Stimulated activated CD8-positive, alpha-beta memory T cell treated with anti-CD3 and anti-CD28 coated beads, Interleukin-7, amount 100 ng/mL, for 1 hour (primary cell): ENCODE measurements around the gene PCGF3.

Experiments used
- DNase-seq, 2 donors: peaks; one replicate each; pipeline ENCODE4 v3.0.0-alpha.2; 2020; ENCODE audit warnings: low read depth in 2 of 2

PCGF3 gene

DNA sequence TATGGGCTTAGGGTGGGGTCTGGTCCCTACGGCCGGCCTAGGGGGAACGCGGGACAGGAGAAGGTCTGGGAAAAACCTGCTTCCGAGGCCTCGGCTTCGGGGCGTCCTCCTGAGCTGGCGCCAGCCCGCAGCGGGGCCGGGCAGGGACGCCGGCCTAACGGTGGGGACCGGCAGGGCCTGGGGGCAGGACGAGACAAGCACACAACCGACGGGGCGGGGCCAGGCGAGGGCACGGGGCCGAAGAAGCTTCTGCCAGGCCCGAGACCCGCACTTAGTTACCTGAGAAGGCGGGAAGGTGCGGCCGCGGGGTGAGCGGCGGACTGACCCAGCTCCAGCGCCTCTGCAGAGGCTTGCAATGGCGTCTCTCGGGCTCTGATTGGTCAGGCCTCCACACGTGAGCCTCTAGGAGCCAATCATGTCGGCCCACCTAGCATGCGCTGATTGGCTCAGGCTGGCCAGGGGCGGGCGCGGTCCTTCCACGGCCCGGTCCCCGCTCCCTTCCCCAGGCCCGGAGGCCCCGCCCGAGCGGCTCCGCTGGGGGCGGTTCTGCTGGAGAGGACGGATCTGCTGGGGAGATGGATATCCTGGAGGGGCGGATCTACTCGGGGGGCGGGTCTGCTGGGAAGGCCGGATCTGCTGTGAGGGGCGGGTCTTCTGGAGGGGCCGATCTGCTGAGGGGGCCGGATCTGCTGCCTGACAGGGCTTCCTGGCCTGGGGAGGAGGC is 76.0 kb downstream of the PCGF3 start:
- peak; percentile 95 to 97 for DNase-seq

DNA sequence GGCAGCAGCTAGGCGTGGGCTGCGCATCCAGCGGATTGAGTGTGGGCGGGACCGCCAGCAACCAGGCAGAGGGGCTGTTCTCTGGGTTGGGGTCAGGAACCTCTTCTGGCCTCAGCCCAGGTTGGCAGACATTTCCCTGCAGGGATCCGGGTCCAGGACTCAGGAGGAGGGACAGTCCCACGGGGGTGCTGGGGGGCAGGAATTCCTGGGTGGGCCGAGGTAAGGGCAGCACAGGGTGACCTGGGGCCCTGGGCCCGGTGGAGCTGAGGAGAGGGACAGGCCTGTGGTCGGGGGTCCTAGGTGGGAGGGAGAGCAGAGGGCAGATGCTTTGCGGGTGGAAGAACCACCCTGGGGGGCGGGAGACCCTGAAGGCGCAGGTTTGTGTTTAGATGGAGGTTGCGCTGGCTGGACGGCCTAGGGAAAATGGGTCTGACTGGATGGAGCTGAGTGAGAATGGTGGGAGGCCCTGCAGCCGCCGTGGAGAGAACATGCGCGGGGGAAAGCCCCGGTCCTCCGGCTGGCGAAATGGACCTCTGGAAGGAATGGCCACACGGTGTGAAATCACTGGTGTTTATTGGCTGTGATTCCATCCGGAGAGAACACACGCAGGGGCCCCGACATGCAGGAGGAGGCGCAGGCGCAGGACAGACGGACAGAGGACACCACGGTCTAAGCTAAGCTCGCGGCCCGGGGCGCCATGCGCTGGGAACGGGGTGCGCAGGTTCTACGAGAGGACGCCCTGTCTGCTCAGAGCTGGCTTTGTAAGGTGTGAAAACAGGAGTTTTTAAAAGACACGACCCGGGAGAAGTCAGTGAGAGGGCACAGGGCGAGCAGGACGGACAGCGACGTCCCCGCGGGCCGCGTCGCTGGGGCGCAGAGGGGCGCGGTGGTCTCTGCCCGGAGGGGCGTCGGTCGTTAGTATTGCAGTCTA is 79.0 kb downstream of the PCGF3 start:
- no peak for DNase-seq

DNA sequence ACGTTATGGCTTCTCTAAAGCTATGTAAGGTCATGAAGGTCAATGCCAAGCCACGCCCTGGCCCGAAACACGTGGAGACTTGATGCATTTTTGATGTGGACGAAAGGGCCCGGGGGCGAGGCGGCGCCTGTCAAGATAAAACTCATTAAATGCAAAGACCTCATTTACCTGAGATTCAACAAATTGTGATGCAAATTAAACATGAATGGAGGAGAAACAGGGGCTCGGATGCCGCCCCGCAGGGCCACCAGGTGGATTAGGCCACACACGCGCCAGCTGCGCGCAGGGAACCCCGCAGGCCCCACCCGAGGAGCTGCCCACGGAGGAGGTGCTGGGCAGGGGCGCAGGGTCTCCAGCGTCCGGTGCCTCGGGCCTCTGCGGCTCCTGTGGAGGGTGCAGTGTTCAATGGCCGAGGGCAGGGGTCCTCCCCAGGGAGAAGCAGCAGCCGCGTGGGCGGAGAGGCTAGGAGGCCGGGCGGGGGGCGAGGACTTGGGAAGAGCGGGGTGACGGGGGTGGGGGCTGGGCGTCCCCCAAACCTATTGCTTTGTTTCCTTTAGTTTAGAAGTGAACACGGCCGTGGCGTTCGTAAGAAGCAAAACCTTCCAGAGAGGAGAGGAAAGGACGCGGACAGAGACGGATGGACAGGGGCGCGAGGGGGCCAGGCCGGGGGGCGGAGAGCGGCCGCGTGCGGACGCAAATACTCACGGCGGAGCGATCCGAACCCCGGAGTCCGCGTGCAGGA is 79.9 kb downstream of the PCGF3 start:
- no peak for DNase-seq

DNA sequence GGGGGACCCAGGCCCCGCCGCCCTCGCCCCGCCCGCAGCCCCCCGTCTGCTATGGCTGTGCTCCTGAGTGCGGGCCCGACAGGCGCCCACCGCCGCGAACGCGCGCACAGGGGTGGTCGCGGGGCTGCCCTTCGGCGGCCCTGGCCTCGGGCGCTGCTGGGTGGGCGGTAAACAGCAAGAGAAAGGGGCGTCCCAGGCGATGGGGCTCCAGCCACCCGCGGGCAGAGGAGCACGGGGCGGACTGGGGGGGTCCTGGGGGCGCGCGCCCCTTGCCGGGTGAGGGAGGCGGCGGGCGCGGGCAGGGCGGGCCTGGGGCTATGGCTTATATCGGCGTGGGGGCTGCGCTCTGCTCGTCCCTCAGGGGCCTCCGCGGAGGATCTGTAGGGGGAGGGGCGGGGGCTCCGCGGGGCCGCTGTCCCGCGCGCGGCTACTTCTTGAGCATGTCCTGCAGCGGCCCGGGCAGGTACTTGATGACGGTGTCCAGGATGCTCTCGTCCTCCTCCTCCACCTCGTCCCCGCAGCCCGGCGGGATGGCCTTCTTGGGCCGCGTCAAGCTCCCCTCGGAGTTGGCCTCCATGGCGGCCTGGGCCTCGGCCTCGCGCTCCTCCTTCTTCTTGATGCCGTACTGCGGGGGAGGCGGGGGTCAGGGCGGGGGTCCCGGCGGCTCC is 80.6 kb downstream of the PCGF3 start:
- no peak for DNase-seq

DNA sequence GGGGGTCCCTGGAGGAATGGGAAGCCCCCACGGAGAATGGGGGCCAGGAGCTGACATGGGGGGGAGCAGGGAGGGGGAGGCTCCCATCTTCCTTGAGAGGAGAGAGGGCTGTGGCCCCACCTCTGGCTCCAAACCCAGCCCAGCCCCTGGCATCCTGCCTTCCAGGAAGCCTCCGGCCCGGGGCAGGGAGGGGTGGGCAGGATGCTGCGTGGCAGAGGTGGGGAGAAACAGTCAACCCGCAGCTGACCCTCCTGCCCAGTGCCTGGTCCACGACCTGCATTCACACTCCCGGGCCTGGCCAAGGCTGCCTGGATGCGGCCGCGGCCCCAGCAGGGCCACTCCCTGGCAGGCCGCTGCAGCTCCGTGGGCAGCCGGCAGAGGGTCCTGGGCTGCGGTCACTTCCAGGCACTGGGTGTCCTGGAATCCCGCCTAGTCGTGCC is 81.2 kb downstream of the PCGF3 start:
- DNase-seq = no peak

DNA sequence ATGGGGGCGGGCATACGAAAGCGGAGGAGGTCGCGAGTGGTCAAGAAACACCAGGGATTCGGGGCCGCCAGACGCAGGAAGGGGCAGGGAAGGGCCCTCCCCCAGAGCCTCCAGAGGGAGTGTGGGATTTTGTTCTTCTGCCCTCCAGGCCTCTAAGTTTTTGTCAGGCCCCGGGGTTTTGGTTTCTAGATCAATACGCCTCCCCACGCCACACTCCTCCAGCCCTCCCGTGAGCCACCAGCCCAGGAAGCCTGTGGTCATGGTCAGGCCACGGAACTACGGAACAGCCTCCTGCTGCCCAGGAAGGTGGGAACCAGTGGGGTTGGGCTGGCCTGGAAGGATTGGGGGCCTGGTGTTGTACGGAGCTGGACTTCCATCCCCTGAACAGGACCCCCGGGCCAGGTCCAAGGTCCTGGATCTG is 81.9 kb downstream of the PCGF3 start:
- DNase-seq = no peak

DNA sequence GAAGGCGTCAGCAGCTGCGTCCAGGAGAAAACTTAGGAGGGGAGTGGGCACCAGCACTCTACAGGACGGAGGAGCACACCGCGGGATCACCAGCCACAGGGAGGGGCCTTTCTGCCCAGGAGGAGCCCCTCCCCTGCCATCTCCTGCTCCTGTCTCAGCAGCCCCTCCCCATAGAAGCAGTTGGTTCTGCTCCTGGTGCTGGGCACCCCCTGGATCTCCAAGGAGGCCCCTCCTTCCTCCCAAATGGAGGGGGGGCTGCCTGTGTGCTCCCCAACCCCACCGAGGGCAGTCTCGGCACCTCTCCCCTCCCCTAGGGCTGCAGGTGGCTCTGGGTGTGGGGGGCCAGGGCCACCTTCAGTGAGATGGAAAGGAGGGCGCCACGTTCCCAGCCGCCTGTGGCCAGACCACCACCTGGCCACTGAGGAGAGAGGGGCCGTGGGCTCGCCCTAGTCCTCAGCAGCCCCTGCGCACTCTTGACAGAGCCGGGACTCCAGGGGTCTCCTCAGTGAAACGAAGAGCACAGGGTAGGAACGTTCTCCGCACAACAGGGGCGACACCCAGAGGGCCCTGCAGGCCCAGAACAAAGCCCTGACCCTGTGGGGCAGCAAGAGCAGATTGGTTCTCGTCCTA is 82.5 kb downstream of the PCGF3 start:
- no peak for DNase-seq

DNA sequence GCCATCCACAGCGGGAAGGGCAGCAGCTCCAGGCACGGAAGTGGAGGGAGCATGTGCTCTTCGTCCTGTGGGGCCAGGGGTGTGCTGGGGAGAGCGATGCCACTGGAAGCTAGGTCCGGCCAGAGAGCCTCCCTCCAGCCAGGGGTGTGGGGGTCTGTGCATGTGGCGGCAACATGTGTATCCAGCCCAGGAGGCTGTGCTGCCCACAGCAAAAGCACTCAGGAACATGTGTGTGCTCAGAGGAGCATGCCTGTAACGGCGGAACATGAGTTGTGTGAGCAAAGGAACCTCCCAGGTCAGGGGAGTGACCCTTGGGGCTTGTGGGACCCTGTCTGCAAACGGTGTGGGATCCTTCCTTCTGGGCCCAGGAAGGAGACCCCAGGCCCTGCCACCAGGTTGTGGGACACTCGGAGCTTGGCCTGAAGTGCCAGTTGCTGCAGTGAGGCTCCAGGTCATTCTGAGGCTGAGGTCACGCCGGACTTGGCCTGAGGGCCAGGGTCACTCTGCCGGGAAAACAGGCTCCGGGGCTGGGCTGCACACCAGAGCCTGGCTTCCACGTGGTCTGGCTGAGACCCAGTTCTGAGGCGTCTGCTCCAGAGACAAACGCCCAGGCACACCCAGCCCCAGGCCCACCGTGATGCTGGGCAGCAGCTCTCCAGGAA is 83.1 kb downstream of the PCGF3 start:
- DNase-seq = no peak

DNA sequence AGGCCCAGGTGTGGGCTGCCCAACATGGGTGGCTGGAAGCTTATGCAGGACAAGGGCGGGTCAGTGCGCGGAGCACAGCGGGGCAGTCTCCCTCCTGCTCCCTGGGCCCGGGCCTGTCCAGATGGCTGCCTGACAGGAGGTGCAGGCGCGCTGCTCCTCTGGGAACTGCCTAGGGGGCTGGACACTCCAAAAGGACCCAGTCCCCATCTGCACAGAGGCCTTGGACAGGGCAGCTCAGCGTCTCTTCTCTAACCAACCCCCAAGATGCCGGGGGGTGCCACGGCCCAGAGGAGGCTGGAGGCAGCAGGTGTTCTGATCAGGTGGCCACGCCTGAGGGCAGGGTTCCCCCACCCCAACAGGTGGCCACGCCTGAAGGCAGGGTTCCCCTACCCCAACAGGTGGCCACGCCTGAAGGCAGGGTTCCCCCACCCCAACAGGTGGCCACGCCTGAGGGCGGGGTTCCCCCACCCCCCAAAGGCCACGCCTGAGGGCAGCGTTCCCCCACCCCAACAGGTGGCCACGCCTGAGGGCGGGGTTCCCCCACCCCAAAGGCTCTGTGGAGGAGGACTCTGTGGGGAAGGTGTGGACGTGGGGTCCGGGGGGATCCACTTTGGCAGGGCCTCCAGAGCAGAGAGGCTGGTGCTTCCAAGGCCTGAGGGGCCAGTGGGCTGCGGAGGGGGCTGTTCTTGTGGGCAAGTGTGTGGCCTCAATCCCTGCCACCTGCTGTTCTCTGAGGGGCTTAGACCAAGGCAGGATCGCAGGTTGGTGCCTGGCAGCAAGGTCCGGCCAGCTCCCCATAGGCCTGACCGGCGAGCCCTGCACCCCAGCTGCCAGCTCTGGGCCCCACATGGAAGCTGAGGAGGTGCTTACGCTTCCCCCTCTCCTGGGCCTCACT is 84.2 kb downstream of the PCGF3 start:
- no peak for DNase-seq

DNA sequence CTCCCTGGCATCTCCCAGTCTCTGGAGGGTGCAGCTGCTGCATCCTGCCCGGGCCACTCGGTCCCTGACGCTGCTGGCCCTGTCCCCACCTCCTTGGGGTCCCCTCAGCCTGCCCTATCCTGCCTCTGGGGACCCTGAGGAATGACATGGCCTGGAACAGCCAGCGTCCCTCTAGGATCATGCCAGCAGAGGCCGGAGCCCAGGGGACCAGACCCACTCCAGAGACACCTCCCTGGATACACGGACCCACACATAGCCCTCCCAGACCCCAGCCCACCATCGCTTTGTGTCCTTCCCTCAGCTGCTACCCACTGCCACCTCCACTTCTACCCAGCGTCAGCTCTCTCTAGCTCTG is 84.8 kb downstream of the PCGF3 start:
- no peak for DNase-seq

DNA sequence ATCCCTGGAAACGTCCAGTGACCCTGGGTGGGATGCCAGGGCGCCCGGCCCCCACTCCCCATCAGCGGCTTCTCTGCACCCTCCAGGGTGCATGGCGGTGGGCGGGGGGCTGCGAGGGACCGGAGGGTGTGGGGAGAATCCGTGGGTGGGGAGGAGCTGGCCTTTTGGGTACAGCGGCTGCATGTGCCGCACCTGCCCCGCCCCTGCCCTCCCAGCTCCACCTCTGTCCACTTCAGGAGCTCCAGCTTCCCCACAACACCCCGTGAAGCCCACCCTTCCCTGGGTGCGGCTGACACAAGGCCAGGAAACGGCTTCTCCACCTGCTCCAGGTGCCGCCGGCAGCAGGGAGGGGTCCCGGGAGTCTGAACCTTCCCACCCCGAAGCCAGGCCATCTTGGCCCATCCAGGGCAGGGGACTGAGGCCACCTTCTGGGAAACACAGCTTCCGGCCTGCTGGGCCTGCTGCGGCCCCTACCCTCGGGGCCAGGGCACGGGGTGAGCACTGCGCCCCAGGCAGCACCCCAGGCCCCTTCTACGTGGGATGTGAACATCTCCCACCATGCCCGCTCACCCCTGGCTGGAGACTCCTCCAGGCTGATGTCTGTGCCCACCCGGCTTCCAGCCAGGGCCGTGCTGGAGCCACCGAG is 85.7 kb downstream of the PCGF3 start:
- DNase-seq = no peak

DNA sequence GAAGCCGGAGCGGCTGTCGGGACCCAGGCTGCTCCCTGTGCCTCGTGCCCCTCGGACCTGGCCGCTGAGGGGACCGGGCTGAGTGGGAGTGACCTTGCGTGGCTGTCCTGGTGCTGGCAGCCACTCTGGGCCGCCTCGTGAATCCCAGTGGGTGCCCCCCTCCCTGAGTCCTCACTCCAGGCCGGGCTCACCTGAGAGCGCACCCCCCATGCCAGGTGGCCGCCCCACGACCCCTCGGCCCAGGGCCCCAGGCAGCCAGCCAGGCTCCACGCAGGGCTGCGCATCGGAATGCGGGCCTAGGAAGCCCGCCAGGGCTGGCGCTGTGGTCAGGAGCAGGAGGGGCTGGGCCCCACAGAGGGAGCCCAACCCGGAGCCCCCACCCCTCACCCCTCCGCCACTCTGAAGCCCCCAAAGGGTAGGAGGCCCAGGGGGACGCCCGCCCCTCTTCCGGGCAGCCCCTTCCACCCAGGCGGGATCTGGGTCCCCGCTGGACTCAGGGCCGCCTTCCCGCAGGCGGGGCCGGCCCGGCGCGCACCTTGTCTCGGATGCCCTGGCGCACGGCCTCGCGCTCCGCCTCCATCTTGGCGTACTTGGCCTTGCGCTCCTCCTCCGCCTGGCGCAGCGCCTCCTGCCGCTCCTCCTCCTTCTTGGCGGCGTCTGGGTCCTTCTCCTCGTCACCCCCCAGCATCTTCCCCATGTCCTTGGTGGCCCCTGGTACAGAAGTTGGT is 86.4 kb downstream of the PCGF3 start:
- DNase-seq = no peak

DNA sequence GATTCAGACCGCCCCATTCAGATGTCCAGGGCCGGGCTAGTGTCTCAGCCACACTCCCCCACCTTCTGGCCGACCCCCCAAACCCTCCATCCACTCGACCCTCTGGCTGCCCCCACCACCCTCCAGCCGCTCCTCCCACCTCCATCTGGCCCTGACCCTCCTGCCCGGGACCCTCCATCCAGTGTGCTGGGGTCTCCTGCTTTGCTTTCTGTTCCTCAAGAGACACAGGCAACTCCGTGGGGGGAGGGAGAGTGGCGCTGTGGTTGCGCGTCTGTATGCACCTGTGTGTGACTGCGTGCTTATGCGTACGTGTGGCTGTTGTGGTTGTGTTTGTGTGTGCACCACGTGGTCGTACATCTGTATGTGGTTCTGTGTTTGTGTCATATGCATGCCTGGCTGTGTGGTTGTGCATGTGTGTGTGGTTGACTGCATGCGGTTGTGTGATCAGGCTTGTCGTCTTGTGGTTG is 87.0 kb downstream of the PCGF3 start:
- DNase-seq = no peak

DNA sequence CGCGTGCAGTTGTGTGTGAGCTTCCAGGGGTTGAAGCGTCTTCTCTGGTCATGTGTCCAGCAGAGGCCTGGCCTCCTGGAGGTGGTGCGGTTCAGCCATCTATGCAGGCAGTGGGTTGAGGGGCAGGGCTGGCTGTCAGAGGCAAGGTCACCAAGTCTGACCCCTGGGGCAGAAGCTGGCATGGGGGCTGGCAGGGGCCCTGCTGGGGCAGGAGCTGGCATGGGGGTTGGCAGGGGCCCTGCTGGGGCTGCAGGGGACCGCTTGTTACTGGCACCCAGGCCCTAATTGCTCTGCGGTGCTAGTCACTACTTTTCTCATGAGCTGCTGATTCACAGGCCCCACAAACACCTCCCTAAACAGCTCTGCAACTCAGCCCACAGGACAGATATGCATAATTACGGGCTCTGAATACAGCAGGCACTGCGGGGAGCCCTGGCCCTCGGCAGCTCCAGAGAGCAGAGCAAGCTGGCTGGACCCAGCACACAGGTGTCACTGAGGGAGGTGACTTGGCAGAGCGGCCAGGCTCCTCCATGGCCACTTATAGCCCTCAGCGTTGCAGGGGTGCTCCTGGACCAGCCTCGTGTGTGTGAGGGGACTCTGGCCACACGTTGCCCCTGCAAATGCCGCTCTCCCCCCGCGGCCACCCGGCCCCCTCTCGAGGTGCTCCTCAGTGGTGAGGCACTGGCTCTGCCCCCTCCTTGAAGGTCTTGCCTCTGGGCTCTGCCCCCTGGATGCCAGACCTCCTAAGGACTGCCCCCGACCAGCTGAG is 87.6 kb downstream of the PCGF3 start:
- DNase-seq = no peak

DNA sequence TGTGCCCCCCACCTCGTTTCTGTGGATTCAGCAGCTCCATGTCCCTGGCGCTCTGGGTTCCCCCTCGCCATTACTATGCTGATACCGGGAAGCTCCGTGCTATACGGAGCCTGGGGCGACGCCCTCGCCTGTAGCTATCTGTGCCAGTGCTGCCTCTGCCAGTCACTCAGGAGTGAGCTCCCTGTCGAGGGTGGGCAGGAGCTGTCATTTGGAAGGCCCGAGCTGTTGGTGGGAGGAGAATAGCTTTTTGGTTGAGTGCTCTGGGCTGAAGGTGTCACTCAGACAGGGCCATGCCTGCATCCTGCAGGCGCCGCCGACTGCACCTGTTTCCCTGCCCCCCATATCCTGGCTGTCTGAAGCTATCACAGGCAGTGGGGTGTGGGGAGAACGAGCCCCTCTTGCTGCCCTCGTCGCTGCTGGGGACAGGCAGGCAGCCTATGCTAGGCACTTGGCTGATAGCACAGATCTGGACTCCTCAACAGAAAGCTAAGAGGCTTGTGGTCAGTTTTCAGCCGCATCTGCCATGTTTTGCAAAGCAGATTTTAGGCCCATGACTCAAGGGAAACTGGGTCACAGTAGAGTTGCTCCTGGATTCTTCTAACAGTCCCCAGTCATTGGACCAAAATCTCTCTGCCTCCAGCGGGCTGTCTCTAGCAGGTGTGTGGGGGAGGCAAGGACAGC is 88.4 kb downstream of the PCGF3 start:
- DNase-seq = no peak

DNA sequence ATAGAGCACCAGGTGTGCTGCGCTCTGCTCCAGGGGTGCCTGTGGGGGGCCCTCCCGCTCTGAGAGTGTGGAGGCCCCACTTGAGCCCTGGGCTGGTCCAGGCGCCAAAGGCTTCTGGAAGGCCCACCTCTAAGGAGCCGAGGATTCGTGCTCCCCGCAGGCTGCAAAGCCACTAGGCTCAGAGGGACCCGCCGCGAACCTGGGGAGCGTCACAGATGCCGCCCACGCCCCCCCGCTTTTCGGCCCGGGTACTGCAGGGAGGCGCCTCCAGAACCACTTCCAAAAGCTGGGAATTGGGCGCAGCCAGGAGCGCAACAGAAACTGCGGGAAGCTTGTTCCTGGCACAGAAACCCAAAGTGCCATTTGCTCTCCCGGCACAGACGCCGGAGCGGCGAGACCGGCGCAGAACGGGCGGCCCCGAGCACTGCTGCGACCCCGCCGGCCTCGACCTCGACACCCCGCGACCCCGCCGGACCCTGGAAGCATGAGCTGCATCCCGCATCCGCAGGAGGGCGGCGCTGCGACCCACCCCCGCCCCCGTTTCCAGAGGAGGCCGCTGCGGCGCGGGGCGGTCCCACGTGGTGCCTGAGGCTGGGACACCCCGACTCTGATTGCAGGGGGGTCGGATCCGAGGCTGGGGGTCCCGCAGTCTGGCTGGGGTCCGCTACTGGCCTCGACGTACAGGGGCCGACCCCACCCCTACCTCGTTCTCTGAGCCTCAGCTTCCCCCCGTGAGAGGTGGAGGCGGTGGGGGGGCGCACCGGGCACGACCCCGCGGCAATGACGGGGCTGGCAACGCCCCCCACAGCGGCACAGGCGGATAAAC is 89.5 kb downstream of the PCGF3 start:
- no peak for DNase-seq
